Measurements from ENCODE around the gene MBD4.
"Not testable (repeated sequence)": the region's sequence is repeated elsewhere in the genome, so short reads cannot be mapped to it uniquely, and the experiment has no call there.

DNA sequence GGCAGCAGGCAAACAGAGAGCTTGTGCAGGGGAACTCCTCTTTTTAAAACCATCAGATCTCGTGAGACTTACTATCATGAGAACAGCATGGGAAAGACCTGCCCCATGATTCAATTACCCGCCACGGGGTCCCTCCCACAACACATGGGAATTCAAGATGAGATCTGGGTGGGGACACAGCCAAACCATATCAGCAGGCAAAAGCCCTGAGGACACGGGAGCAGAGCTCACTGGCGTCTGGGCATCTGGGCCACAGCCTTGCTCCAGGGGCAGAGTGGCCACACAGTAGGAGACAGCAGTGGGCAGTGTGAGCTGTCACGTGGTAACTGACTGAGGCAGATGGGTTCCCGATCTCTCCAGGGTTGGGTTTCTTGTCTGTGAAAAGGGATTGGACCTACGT lies 54.2 kb downstream of the MBD4 start:
- TF ChIP-seq, protein P1, sequence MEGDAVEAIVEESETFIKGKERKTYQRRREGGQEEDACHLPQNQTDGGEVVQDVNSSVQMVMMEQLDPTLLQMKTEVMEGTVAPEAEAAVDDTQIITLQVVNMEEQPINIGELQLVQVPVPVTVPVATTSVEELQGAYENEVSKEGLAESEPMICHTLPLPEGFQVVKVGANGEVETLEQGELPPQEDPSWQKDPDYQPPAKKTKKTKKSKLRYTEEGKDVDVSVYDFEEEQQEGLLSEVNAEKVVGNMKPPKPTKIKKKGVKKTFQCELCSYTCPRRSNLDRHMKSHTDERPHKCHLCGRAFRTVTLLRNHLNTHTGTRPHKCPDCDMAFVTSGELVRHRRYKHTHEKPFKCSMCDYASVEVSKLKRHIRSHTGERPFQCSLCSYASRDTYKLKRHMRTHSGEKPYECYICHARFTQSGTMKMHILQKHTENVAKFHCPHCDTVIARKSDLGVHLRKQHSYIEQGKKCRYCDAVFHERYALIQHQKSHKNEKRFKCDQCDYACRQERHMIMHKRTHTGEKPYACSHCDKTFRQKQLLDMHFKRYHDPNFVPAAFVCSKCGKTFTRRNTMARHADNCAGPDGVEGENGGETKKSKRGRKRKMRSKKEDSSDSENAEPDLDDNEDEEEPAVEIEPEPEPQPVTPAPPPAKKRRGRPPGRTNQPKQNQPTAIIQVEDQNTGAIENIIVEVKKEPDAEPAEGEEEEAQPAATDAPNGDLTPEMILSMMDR (IDR thresholded peaks at IDR 0.05), result not testable (repeated sequence)
- TF ChIP-seq POLR2A (IDR thresholded peaks at IDR 0.05), result not testable (repeated sequence)

Data from right lobe of liver (tissue), 4 donors.